Measurements from ENCODE around the gene MICAL3.
"Not testable (repeated sequence)": the region's sequence is repeated elsewhere in the genome, so short reads cannot be mapped to it uniquely, and the experiment has no call there.

MICAL3 gene

GRCh38 chr22:17990147-17990546 lies 34.2 kb downstream of the MICAL3 start:
- Histone ChIP-seq H3K4me1 (ENCODE audit: insufficient read depth, low read length, severe bottlenecking) (peaks cover 84% of the 10 kb centered on the region), H3K36me3 (ENCODE audit: insufficient read depth, low read length) (no peaks in the 10 kb centered on the region), H3K27ac (ENCODE audit: low read depth, low read length, poor library complexity, severe bottlenecking) (peak overlapping the region; percentile 3), H3F3A (ENCODE audit: insufficient read depth, low read length) (0 out of 2 replicates have a peak, but pooled peaks cover under 1% of the 10 kb centered on the region), H2AFZ (ENCODE audit: low read length) (no peak overlapping the region), H3K9ac (ENCODE audit: low read length) (no peak overlapping the region), H3K27me3 (ENCODE audit: insufficient read depth, low read length) (no peaks in the 10 kb centered on the region), H4K20me1 (ENCODE audit: insufficient read depth, low read length) (no peaks in the 10 kb centered on the region), H3K4me3 (ENCODE audit: low read depth, low read length, poor library complexity, severe bottlenecking) (no peak overlapping the region), H3K9me3 (ENCODE audit: low read length) (no peaks in the 10 kb centered on the region), H3K79me2 (ENCODE audit: insufficient read depth, low read length) (peaks cover 19% of the 10 kb centered on the region; the same call in 1 of the 2 replicates), H3K9me2 (ENCODE audit: low read depth, low read length) (no peaks in the 10 kb centered on the region), H3K4me2 (ENCODE audit: low read length) (peak overlapping the region; percentile 24; the same call in 1 of the 2 replicates)
- no peak for TF ChIP-seq CTCF (IDR thresholded peaks at IDR 0.05; ENCODE audit: low read length)
- no peak for TF ChIP-seq EZH2 (IDR thresholded peaks at IDR 0.05; ENCODE audit: borderline replicate concordance, low read length)

DNA sequence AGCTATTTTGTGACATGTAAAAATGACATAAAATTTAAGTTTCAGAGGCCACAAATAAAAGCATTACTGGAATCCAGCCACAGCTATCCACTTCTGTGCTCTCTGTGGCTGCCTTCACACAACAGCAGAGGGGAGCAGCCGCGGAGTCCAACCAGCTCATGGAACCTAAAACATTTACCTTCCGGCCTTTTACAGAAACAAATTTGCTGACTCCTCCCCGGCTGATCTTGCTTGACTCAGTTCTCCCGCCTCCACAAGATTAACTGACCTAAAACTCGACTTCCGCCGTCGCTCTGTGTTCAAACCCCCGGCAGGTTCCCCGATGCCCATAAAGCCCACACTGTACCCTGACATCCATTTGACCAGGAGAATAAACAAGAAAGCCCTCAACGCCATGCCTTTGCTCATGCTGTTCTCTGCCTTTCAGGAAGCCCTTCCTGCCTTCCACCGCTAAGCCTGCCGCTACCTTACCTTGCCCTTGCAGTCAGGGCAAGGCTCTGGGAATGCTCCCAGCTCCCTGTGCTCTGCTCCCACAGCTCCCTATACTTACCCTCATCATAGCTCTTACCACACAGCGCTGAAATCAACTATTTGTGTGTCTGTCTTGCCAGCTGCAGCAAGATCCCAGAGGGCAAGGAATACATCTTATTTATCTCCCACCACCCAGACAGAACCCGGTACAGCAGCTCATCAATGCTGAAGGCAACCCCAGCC lies 35.4 kb downstream of the MICAL3 start:
- no peak for TF ChIP-seq CTCF (IDR thresholded peaks at IDR 0.05; ENCODE audit: low read length)
- TF ChIP-seq EZH2 (IDR thresholded peaks at IDR 0.05; ENCODE audit: borderline replicate concordance, low read length): no peak
- Histone ChIP-seq H3K27ac (ENCODE audit: low read depth, low read length, poor library complexity, severe bottlenecking) (peak overlapping the region; percentile 61), H3K79me2 (ENCODE audit: insufficient read depth, low read length) (peaks cover 19% of the 10 kb centered on the region; the same call in 1 of the 2 replicates)

GRCh38 chr22:17985606-17986005 lies 38.8 kb downstream of the MICAL3 start:
- Histone ChIP-seq H3K9me3 (ENCODE audit: low read length) (no peaks in the 10 kb centered on the region), H4K20me1 (ENCODE audit: insufficient read depth, low read length) (no peaks in the 10 kb centered on the region; the same call in 1 of the 2 replicates)
- TF ChIP-seq CTCF (IDR thresholded peaks at IDR 0.05; ENCODE audit: low read length): no peak
- no peak for TF ChIP-seq EZH2 (IDR thresholded peaks at IDR 0.05; ENCODE audit: borderline replicate concordance, low read length)

More for the DNA sequence above, 35.4 kb downstream of the MICAL3 start:
- Histone ChIP-seq H3F3A (ENCODE audit: insufficient read depth, low read length) (no peaks in the 10 kb centered on the region), H3K36me3 (ENCODE audit: insufficient read depth, low read length) (no peaks in the 10 kb centered on the region), H3K9me2 (ENCODE audit: low read depth, low read length) (no peaks in the 10 kb centered on the region), H3K27me3 (ENCODE audit: insufficient read depth, low read length) (no peaks in the 10 kb centered on the region), H4K20me1 (ENCODE audit: insufficient read depth, low read length) (no peaks in the 10 kb centered on the region), H2AFZ (ENCODE audit: low read length) (no peak overlapping the region), H3K4me3 (ENCODE audit: low read depth, low read length, poor library complexity, severe bottlenecking) (peak overlapping the region; percentile 34), H3K4me2 (ENCODE audit: low read length) (peak overlapping the region; percentile 46), H3K9ac (ENCODE audit: low read length) (peak overlapping the region; percentile 33; the same call in 1 of the 2 replicates), H3K4me1 (ENCODE audit: insufficient read depth, low read length, severe bottlenecking) (peaks cover 72% of the 10 kb centered on the region), H3K9me3 (ENCODE audit: low read length) (no peaks in the 10 kb centered on the region)

GRCh38 chr22:17985071-17985470 lies 39.3 kb downstream of the MICAL3 start:
- H3K27me3 ChIP-seq (ENCODE audit: insufficient read depth, low read length); H3K4me3 ChIP-seq (ENCODE audit: low read depth, low read length, poor library complexity, severe bottlenecking); H3K36me3 ChIP-seq (ENCODE audit: insufficient read depth, low read length); H2AFZ ChIP-seq (ENCODE audit: low read length); H3K9ac ChIP-seq (ENCODE audit: low read length); H4K20me1 ChIP-seq (ENCODE audit: insufficient read depth, low read length); H3K4me2 ChIP-seq (ENCODE audit: low read length); H3K9me3 ChIP-seq (ENCODE audit: low read length); H3K9me2 ChIP-seq (ENCODE audit: low read depth, low read length); H3F3A ChIP-seq (ENCODE audit: insufficient read depth, low read length): not testable (repeated sequence)
- peak overlapping the region; percentile 27 for H3K27ac ChIP-seq (ENCODE audit: low read depth, low read length, poor library complexity, severe bottlenecking)
- peaks cover 30% of the 10 kb centered on the region; the same call in 1 of the 2 replicates for H3K79me2 ChIP-seq (ENCODE audit: insufficient read depth, low read length)
- H3K4me1 ChIP-seq (ENCODE audit: insufficient read depth, low read length, severe bottlenecking): peaks cover 56% of the 10 kb centered on the region

More at GRCh38 chr22:17985606-17986005, 38.8 kb downstream of the MICAL3 start:
- H3K27me3 ChIP-seq (ENCODE audit: insufficient read depth, low read length): no peaks in the 10 kb centered on the region
- no peaks in the 10 kb centered on the region for H3K9me2 ChIP-seq (ENCODE audit: low read depth, low read length)
- H3K36me3 ChIP-seq (ENCODE audit: insufficient read depth, low read length): no peaks in the 10 kb centered on the region
- H3K79me2 ChIP-seq (ENCODE audit: insufficient read depth, low read length): peaks cover 26% of the 10 kb centered on the region; the same call in 1 of the 2 replicates
- no peaks in the 10 kb centered on the region for H3F3A ChIP-seq (ENCODE audit: insufficient read depth, low read length)
- H3K4me3 ChIP-seq (ENCODE audit: low read depth, low read length, poor library complexity, severe bottlenecking): no peak overlapping the region
- peak overlapping the region; percentile 27 for H3K27ac ChIP-seq (ENCODE audit: low read depth, low read length, poor library complexity, severe bottlenecking)
- H3K9ac ChIP-seq (ENCODE audit: low read length): no peak overlapping the region
- H2AFZ ChIP-seq (ENCODE audit: low read length): no peak overlapping the region
- no peak overlapping the region for H3K4me2 ChIP-seq (ENCODE audit: low read length)
- peaks cover 56% of the 10 kb centered on the region for H3K4me1 ChIP-seq (ENCODE audit: insufficient read depth, low read length, severe bottlenecking)
